K562 treated with DMSO at 1 percent for 12 hours (cell line): ENCODE results near the gene RAB11FIP5. TPM values are rescaled to one million over a fixed set of nuclear protein-coding genes. Genes with fewer than 3 reads are reported as not detected.

Experiments used
- total RNA-seq: library from RNA; unstranded; fragments of 300-600 nt; gene quantifications from 2 replicates; pipeline ENCODE4 v1.2.3, GENCODE V29; 2022; ENCODE audit not compliant: insufficient read depth

RAB11FIP5 gene, protein sequence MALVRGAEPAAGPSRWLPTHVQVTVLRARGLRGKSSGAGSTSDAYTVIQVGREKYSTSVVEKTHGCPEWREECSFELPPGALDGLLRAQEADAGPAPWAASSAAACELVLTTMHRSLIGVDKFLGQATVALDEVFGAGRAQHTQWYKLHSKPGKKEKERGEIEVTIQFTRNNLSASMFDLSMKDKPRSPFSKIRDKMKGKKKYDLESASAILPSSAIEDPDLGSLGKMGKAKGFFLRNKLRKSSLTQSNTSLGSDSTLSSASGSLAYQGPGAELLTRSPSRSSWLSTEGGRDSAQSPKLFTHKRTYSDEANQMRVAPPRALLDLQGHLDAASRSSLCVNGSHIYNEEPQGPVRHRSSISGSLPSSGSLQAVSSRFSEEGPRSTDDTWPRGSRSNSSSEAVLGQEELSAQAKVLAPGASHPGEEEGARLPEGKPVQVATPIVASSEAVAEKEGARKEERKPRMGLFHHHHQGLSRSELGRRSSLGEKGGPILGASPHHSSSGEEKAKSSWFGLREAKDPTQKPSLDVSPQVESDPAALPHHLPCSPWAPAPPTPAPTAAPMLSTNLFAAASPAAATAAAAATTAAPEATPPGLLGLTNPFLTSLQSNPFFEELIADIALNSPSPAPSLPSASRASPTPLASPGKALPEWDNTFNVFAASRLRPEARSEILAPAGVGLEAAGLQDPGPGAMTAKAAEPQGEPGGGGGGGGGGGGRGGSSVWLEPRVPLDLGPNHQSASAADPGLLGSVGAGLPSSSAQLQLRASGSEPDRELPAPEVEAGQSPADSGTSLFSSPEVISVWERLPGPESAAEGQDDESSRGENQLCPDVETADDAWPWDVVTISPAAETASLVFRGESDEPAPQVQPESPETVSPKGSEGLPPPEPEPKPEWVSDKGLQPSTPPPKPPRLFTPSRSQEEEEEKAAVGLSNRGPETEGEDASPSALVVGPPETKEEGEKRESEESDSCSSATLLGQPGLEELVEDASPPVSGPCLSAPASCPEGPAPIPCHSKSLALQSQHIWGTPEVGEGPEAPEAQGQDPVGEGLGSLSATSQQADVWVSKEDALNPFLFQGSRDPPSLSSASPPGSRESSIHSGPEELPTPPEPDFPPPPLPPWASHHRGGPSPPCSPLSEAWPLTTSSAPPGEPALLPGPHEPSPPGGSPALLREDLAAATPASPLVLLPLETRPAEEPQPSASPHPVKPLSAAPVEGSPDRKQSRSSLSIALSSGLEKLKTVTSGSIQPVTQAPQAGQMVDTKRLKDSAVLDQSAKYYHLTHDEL (N-terminal part only)
- 4.8 and 9.1 TPM in 2 replicates for total RNA-seq

DNA sequence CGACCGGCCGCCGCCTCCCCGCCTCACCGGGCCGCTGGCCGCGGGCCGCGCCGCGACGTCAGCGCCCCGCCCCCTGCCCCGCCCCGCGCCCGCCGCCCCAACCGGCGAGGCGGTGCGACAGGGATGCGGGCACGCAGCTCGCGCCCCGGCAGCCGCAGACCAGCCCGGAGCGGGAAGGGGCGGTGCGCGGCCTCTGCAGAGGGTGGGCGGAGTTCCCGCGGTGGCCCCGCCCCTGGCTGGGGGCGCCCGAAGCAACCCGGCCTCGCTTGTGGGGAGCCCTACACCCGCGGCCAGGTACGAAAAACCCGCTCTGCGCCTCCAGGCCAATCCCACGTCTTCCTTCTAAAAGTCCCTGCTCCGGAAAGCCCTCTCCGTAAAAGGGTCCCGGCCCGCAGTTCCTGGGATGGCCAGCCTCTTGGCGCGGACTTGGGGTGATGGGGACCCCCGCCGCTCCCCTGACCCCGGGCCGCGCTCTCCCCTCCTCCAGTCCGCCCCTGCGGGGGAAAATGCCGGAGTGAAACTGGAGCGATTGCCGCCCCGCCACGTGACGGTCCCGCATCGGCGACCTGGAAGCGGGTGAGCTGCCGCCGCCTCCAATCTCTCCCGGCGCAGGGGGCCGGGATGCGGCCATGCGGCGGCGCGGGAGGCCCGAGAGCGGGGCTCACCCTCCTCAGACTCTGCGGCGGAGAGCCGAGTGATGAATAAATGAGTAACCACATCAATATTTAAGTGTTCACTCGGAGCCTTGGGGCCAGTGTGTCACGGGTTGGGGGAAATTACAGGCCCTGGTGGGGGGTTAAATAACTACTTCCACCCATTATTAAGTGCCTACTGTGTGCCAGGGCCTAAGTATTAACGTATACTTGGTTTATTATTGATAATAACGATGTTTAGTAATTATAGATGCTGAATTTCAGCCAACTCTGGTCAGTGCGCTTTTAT is at the start of gene RAB11FIP5:
TSS of gene RAB11FIP5 (minus strand) at position 36 of the 942 bp plus-strand sequence. CDS start 171 bp downstream, outside the sequence.

GRCh38 chr2:73071360-73072128 is 41.2 kb downstream of the RAB11FIP5 start, which contains the start of gene SFXN5:
TSS of gene SFXN5 (minus strand) at chr2:73071712. CDS start at chr2:73071705, 7 bp downstream.

Other genes with a start within 250 kb of the RAB11FIP5 start
- gene SPR, start 225.5 kb downstream of the RAB11FIP5 start, total RNA-seq = 41.5 and 43.5 TPM in 2 replicates
- not detected in 2 replicates for gene EMX1, start 195.4 kb downstream of the RAB11FIP5 start, total RNA-seq
- 14.9 and 23.7 TPM in 2 replicates for gene SFXN5, start 41.2 kb downstream of the RAB11FIP5 start, total RNA-seq
- gene NOTO, start 89.6 kb upstream of the RAB11FIP5 start, total RNA-seq = not detected in 2 replicates
- gene SMYD5, start 101.3 kb upstream of the RAB11FIP5 start, total RNA-seq = 11.6 and 15.1 TPM in 2 replicates
- 50.3 and 70.3 TPM in 2 replicates for gene PRADC1, start 120.3 kb upstream of the RAB11FIP5 start, total RNA-seq
- 379 and 386 TPM in 2 replicates for gene CCT7, start 121.4 kb upstream of the RAB11FIP5 start, total RNA-seq
- 0.64 and 1.3 TPM in 2 replicates for gene FBXO41, start 171.5 kb upstream of the RAB11FIP5 start, total RNA-seq
- gene EGR4, start 180.6 kb upstream of the RAB11FIP5 start, total RNA-seq = not detected in 2 replicates